C1 segment of cervical spinal cord (tissue), 14 donors: ENCODE measurements around the gene CHCHD3.

ENCODE experiments used
- DNase-seq, 14 donors: peaks; one replicate each; lab custom pipeline; 2025; lab: John Stamatoyannopoulos, UW

Gene CHCHD3

DNA sequence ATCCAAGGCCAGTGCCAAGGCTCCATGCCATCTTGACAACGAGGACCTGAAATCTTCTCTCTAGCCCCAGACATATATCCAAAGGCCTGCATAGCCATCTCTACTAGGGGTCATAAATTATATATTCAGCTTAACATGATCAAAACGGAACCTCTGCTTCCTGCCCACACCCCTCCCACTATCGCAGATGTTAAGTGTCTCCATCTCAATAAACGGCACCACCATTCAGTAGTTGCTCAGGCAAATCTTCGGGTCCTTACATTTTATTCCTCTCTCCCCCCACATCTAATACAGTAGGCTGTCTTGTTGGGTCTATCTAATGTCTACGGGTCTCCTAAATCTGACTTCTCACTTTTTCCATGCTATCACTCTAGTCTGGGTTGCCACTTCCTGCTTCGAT, 304.5 kb downstream of the CHCHD3 start:
- DNase-seq = no peak

DNA sequence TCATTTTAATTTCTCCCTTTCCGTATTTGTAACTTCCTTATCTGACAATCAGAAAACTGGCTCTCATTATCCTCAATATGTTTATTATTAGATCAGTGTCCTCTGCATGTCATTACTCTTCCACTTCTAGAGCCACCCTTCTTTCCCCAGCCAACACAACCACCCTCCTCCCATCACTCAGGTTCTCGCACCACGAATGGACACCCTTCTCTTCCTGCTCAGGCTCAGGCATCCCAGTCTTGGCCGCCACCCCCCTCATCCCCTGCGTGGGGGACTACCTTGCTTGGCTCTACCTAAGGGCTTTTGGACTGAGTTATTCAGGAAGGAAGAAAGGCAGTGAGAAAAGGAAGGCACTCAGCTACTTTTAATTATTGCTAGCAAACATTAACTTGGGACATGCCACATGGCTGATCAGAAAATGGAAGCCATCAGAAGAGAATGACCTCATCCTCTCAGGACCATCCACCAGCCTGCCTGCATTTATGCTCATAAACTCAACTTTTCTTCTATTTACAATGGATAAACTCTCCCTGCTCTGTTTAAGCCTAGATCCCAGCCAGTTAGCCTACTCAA, 305.8 kb downstream of the CHCHD3 start:
- no peak for DNase-seq

DNA sequence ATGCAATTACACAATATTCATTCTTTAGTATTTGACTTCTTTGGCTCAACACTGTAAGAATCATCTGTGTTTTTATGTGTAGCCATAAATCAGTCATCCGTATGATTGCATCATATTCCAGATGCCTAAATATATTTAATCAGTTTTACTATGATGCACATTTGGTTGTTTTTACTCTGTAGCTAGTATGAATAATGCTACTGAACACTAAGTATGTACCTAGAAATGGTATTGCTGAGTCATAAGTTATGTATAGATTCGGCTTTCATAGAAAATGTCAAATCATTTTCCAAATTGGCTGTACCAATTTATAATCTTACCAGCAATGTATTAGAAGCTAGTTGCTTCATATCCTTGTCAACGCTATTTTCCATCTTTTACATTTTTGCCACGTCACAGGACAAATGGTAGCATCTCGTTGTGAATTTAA, 308.3 kb downstream of the CHCHD3 start:
- no peak for DNase-seq

DNA sequence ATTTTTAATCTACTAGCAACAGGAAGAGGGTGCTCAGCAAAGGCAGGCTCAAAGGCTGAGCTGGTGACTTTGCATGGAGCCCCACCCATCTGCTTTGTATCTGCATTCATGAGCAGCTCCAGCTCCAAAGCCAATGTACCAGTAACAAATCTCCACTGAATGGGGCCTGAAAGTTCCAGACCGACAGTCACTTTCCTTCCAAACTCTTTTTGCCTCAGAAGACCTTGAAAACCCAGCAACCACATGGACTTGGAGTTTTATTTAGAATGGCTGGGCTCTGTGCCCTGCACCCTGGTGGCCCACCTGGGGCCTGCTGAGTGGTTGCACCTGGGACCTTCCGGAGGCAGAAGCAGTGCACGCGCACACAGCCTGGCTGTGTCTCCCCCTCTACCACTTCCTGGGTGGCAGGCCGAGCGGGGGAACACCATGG, 310.6 kb downstream of the CHCHD3 start:
- DNase-seq = peak in 2 of 14 donors; percentile 17 to 19

GRCh38 chr7:132770055-132770454, 311.8 kb downstream of the CHCHD3 start:
- DNase-seq = no peak

GRCh38 chr7:132769280-132769679, 312.6 kb downstream of the CHCHD3 start:
- DNase-seq = no peak

- no peak for DNase-seq
Measured at GRCh38 chr7:132768099-132768498, 313.8 kb downstream of the CHCHD3 start.

GRCh38 chr7:132767378-132767777, 314.5 kb downstream of the CHCHD3 start:
- DNase-seq = no peak

GRCh38 chr7:132766660-132767059, 315.2 kb downstream of the CHCHD3 start:
- no peak for DNase-seq

GRCh38 chr7:132765861-132766260, 316.0 kb downstream of the CHCHD3 start:
- DNase-seq = no peak

DNA sequence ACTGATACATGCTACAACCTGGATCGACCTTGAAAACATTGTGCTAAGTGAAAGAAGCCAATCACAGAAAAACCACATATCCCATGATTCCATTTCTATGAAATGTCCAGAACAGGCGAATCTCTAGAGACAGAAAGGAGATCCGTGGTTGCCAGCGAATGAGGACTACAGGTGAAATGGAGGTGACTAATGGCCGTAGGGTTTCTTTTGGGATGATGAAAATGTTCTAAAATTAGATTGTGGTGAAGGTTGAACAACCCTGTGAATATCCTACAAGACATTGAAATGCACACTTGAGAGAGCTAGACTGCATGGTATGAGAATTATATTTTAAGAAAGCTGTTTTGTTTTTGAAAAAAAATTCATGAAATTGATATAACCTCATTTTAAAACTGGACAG, 317.1 kb downstream of the CHCHD3 start:
- DNase-seq = no peak

DNA sequence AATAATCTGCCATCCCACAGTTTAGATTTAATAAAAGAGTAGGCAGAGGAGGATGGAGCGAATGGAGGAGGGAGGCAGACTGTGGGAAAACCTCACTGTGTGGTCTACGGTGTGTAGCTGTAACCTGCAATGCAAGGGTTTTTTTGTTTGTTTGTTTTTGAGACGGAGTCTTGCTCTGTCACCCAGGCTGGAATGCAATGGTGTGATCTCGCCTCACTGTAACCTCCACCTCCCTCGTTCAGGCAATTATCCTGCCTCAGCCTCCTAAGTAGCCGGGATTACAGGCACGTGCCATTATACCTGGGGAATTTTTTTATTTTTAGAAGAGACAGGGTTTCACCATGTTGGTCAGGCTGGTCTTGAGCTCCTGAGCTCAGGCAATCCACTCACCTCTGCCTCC, 321.0 kb downstream of the CHCHD3 start:
- DNase-seq = no peak

- no peak for DNase-seq
Measured at GRCh38 chr7:132760244-132760623, 321.7 kb downstream of the CHCHD3 start.

DNA sequence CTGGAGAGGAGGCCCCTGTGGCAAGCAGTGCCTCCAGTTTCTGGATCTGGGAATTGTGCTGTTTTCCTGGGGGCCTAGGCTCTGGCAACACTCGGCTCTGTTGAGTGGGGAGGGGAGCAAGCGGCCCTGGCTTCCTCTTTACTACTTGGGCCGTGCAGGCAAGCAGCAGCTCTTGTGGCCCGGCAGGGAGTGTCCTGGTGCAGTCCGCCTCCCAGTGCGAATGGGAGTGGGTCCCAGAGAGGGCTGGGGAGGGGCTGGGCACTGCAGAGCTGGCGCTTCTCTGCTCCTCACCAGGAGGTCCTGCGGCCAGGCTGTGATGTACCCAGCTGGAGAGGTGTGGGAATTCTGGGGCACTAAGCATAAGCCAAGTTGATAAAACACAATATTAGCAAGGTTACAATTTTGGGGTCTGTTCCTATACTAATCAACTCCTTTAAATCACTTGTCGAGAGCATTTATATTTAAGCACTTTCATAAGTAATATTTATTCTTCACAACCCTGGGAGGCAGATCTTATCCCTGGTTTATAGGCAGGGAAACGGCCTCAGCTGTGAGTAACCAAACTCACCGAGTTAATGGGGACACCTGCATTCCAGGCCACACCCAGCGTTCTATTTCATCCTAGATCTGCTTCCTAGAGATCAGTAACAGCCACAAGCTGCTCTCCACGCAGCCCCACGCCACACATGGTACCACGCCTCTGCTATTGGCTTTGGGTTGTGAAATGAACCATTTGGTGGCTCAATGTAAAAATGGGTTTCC, 322.2 kb downstream of the CHCHD3 start:
- no peak for DNase-seq

DNA sequence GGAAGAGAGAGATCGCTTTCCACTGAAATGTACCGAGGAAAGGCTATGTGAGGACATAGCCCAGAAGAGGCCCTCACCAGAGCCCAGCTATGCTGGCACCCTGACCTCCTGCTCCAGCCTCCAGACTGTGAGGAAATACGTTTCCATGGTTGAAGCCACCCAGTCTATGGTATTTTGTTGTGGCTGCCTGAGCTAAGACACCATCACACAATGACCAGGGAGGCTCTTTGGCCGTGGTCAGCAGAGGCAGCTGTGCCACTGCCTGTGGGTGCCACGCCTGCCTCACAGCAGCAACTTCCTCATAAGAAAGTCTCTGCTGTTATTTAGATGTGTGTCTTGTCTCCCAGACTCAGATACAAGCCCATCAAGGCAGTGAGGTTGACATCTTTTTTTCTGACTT, 322.9 kb downstream of the CHCHD3 start:
- no peak for DNase-seq

DNA sequence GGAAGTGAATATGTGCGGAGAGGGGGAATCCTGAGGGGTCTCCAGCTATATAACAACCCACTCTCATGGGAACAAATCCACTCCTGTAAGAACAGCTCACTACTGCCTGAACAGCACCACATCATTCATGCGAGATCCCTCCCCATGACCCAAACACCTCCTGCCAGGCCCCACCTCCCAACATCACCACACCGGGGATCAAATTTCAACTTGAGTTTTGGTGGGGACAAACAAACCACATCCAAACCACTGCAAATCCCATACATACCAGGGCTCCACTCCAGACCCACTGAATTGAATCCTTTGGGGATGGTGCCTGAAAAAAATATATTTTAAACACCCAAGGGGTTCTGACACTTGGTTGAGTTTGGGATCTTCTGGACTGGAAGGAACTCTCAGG, 324.1 kb downstream of the CHCHD3 start:
- DNase-seq = no peak

DNA sequence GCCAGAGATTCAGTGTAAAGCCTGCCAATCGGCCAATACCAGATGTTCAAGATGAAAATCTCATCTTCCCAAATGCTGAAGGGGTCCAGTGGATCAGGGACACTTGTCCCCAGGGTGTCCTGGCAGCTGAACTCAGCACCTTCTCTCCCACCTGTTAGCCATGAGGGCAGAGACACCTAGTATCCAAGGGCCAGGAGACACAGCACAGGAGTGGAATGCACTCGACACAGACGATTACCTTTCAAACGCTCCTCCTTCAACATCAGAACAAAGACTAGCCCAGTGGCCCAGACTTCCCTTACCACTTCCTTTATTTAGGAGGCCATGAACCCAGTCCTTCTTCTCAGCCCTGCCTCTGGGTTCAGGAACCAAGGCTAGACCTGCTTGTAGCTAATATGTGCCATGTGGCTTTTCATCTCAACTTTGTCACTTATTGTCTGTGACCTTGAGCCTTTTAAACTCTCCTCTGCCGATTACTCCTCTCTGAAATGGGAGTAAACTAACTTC, 325.4 kb downstream of the CHCHD3 start:
- peak in 1 of 14 donors; percentile 62 for DNase-seq

- DNase-seq = peak in 10 of 14 donors; percentile 27 to 70 (median 52)
Measured at GRCh38 chr7:132755538-132756483, 326.1 kb downstream of the CHCHD3 start.

DNA sequence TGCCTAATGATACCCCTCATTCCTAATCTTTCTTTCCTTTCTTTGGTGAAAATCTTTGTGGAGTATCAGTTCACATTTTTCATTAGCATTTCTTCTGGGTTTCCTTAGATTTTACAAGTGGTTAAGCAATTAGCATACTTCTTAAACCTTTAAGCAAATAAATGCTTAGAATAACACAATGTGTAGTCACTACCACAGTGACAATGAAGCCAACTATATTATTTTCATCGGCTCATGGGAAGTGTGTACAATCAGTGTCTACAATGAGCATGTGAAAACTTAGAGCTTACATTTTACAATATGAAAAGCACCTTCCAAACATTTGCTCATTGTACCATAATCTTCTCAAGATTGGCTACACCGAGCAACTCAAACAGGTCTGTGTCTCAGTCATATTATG, 329.5 kb downstream of the CHCHD3 start:
- DNase-seq = no peak

GRCh38 chr7:132751244-132751647, 330.6 kb downstream of the CHCHD3 start:
- no peak for DNase-seq

GRCh38 chr7:132750530-132751217, 331.2 kb downstream of the CHCHD3 start:
- DNase-seq = no peak
